ENCODE data around the gene VWA5B2.

The VWA5B2 gene

DNA sequence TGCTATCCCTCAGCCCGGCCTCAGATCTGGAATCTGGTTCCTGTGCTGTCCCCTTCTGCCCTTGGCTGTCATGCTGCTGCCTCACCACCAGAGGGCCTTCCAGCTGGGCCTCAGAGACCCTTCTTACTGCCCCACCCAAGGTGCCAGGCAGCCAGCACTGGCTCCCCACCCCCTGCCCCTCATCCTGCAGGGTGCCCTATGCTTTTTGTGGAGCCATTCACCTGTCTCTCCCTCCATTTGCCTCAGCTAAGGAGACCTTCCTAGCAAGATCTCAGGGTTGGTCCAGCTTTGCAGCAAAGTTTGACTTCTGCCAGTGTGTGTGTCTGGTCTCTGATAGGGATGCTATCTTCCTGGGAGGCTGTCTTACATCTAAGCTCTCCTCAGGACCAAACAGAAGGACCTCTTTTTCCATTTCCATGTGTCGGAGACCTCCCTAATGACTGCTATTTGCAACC, 1.9 kb upstream of the VWA5B2 start:
- DNase-seq (ENCODE audit: low read depth) = peak; percentile 32

DNA sequence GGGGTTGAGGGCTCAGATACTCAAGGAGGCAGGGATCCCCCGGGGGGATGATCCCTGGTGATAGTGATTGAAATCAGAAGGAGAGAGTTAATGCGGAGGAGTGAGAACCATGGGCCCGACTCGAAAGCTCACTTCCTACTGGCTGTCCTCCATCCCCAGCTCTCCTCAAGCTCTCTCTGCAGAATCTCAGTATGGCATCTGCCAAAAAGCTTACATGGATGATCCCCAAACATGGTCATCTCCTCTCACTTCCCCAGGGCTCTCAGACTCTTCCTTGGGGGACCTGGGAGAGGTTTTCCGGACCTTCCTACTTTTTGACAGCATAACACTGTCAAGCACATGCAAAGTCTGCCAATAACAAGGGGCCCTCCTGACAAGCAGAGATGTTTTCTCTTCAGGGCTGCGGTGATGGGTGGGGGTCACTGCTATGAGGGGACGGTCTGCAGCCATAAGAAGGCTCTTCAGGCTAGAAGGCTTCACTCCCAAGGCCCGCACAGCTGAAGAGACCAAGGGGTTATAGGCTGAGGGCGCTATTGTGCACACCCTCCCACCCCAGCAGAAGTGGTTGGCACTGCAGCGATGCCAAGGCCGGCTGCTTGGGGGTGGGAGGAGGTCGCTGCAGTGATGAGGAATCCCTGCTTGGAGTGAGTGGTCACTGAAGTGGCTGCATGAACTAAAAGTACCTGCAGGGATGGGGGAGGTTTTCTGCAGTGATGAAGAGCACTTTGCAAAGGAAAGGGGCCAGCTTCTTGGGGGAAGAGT, 828 bp upstream of the VWA5B2 start:
- no peak for DNase-seq (ENCODE audit: low read depth)

DNA sequence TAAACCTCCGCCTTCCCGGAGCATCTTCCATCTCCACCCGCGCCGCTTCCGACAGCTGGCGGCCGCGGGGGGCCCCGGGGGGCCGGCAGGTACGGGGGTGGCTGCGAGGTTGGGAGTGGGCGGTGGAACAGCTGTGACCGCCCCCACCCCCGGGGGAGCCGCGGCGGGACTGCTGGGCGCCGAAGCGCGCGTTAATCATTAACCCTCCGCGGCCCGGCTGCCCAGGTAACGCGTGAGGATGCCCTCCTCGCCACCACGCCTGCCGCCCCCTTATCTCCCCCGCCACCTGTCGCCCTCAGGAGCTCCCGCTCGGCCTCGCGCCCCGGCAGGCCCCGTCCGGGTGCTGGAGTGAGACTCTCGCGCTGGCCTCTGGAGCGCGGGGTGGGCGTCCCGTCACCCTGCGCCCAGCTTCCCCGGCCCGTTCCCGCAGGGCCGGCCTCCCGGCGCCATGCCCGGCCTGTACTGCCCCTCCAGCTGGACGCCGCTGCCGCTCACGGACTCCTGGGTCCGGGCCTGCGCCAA, 757 bp downstream of the VWA5B2 start:
- no peak for DNase-seq (ENCODE audit: low read depth)

DNA sequence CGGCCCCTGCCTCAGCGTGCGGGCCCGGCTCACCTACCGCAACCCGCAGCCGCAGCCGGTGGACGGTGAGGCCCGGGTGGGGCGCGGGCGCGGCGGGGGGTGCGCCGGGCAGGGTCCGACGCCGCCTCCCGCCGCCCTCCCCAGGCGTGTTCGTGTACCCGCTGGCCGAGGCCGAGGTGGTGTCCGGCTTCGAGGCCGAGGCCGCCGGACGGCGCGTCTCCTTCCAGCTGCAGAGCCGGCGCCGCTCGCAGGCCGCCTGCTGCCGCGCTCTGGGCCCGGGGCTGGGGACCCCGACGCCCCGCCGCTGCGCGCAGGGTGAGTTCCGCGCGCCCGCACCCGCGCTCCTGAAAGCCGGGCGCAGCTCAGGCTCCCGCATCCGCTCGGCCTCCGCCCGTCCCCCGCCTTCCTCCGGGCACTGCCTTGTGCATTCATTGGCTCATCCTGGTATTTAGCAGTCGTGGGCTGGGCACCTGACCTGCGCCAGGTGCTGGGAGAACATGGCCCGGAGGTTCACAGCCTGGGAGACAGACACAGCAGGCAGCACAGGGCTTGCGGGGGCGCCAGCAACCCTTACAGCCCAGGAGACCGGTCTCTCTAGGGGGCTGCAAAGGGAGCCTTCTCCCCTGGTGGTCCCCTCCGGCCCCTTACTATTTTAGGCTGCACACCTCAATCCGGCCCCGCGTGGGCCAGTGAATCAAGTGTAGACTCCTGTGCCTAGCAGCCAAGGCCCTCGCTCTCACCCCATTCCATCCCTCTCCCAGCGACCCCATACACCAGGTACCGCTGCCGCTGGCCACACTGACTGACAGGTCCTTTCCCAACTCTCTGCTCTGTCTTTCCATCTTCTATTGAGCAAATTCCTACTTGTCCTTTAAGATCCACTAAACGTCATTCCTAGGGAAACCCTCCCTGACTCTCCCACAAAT, 1.5 kb downstream of the VWA5B2 start:
- DNase-seq (ENCODE audit: low read depth) = no peak

DNA sequence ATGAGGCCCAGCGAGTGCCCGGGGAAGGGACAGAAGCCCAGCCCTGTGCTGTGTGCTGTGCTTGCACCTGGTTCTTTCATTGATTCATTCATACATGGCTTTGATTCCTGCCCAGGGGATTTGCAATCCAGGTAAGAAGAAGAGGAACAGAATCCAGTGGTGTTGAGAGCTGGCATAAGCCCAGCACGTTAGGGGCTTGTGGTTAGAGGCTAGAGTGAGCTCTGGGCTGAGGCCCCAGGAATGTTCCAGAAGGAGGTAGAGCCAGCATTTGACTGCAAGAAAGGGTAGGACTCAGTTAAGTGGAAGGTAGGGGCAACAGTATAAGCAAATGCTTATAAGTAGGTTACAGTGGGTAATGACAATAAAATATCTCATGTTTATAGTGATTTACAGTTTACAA, 2.3 kb downstream of the VWA5B2 start:
- DNase-seq (ENCODE audit: low read depth) = no peak

DNA sequence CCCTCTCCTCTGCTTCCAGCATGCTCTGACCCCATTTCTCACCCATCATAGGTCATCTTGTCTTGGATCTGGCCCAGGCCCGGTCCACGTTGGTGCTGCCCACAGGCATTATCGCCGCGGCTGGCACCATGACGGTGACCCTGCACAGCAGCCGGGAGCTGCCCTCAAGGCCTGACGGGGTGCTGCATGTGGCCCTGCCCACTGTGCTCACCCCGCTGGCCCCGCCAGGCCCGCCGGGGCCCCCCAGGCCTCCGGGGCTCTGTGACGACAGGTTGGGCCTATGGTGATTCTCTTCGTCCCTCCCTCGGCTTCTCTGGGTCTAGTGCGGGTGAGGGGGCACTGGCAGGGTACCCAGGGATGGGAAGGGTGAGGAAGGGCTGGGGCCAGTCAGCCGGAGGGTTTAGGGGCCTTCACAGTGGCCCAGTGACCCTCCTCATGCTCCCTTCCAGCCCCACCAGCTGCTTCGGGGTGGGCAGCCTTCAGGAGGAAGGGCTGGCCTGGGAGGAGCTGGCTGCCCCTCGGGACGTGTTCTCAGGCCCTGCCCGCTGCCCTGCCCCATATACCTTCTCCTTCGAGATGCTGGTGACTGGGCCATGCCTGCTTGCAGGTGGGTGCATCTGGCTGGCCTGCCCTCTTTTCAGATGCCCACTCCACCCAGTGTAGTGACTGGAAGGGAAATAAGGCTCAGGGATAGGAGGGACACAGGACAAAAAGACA, 3.9 kb downstream of the VWA5B2 start:
- no peak for DNase-seq (ENCODE audit: low read depth)

DNA sequence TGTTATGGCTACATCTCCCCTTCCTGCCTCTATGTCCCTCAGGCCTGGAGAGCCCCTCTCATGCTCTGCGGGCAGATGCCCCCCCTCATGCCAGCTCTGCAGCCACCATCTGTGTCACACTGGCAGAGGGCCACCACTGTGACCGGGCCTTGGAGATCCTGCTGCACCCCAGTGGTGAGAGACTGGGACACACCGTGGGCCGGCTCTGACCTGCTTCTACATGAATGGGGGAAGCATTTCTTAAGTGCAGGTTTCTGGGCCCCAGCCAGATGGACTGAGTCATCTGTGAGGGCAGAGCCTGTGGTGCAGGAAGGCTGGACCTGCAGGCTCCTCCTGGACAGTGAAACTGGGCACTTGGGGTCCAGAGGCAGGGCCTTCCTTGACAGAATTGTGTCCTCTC, 4.8 kb downstream of the VWA5B2 start:
- no peak for DNase-seq (ENCODE audit: low read depth)

DNA sequence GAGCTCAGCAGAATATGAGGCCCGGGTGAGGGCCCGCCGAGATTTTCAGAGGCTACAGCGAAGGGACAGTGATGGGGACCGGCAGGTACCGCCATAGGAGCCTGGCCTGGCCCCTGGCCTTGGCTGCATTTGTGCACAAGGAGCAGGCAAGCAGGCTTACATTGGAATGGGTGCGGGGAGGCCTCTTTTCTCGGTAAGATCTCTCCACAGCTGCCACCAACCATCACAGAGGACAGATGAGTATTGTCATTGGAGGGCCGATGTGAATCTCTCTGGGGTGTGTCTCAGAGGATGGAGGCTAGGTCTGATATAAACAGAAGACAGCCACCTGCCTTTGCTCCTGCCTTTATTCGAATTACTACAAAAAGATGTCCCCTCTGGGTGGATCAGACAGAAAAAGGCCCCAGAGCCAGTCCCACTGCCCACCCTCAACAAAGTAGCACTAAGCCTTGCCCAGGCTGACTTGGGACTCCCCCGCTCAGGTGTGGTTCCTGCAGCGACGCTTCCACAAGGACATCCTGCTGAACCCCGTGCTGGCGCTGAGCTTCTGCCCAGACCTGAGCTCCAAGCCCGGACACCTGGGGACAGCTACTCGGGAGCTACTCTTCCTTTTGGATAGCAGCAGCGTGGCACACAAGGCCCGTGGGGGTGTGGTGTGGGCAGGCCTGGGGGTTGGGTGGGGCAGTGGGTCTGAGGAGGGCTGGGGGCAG, 5.4 kb downstream of the VWA5B2 start:
- no peak for DNase-seq (ENCODE audit: low read depth)

DNA sequence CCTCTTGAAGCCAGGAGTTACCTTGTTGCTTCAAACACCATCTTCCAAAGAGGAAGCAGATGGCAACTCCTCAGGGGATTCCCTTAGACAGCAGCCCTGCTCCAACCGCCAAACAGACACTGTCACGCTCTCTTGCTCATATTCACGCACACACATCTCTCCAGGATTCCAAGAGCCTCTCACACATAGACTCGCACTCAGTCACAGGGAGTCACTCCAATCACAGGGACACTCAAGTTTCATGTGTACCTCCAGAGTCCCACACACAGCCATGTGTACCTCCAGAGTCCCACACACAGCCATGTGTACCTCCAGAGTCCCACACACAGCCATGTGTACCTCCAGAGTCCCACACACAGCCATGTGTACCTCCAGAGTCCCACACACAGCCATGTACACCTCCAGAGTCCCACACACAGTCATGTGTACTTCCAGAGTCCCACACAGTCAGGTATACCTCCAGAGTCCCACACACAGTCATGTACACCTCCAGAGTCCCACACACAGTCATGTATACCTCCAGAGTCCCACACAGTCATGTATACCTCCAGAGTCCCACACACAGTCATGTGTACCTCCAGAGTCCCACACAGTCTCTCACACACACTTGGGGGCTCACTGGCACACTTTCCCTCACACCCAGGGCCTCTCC, 6.1 kb downstream of the VWA5B2 start:
- DNase-seq (ENCODE audit: low read depth) = no peak

DNA sequence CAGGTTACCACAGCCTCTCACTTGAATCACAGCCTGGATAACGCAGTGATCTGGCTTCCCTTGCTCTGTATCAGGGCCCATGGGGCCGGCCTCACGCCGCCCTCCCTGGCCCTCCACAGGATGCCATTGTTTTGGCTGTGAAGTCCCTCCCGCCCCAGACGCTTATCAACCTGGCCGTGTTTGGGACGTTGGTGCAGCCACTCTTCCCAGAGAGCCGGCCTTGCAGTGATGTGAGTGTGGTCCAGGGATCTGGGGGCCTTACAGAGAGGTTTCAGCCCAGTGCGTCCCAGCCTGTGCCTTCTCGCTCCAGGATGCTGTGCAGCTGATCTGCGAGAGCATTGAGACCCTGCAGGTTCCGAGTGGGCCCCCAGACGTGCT, 6.6 kb downstream of the VWA5B2 start:
- DNase-seq (ENCODE audit: low read depth) = no peak

DNA sequence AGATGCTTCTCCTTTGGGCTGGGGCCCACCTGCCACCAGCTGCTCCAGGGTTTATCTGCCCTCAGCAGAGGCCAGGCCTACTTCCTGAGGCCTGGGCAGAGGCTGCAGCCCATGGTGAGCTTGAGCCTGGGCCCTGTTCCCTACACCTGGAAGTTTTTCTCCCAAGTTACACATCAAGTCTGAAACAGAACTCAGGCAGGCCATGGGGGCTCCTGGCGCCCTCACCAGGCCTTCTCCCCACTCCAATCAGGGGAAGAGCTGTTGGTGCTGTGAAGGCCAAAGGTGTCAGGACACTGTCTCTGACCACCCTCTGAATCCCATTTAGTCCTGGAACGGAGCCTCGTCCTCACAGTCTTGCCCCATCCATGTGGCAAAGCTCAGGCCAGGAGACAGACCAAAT, 7.3 kb downstream of the VWA5B2 start:
- no peak for DNase-seq (ENCODE audit: low read depth)

DNA sequence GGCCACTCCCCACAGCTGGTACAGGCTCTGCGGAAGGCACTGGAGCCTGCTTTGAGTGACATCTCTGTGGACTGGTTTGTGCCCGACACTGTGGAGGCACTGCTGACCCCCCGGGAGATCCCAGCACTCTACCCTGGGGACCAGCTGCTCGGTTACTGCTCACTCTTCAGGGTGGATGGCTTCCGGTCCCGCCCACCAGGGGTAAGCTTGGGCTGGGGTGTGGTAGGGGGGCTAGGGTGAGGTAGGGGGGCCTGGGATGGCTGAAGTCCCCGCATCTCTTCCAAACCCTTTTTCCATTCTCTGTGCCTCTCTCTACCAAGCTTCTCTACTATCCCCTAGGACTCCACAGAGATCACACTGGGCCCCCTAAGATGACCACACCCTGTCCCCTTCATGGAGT, 7.8 kb downstream of the VWA5B2 start:
- no peak for DNase-seq (ENCODE audit: low read depth)

DNA sequence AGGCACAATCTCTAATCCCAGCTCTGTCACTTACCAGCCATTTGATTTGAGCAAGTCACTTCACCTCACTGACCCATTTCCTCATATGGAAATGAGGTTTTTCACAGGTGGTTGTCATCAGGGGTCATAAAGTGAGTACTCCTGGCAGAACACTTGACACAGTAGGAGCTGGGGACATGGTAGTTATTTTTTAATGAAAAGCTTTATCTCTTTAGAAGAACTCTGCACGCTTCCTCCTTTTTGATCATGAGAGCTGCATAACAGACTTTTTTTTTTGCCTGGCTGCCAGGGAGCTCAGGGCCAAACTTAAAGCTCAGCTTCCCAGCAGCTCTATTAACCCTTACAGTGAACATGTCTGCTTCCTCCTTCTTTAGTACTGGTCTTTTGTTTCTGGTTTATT, 8.4 kb downstream of the VWA5B2 start:
- no peak for DNase-seq (ENCODE audit: low read depth)

DNA sequence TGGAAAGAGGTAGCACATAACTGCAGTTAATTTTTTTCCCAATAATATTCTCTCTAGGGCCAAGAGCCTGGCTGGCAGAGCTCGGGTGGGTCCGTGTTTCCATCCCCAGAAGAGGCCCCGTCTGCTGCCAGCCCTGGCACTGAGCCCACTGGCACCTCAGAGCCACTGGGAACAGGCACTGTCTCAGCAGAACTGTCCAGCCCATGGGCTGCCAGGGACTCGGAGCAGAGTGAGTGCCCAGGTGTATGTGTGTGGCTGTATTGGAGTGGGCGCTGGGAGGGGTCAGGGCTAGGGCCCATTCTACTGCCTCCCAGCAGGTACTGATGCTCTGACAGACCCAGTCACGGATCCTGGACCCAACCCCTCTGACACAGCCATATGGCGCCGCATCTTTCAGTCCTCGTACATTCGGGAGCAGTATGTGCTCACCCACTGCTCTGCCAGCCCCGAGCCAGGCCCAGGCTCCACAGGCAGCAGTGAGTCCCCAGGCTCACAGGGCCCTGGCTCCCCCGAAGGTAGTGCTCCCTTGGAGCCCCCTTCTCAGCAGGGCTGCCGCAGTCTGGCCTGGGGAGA, 8.9 kb downstream of the VWA5B2 start:
- DNase-seq (ENCODE audit: low read depth) = no peak

DNA sequence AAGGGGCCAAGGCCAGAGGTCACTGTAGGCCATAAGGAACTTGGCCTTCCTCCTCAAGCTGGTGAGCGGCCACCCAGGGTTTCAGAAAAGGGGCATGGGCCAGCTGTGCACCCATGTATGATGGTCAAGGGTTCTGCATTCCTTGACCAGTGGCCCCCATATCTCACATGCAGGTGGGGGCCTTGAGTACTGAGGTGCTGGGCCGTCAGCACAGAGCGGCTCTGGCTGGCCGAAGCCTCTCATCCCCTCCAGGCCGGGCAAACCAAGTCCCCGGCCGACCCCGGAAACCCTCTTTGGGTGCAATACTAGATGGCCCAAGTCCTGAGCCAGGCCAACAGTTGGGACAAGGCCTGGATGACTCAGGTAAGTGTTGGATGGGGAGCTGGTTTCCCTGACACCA, 9.8 kb downstream of the VWA5B2 start:
- DNase-seq (ENCODE audit: low read depth) = no peak

DNA sequence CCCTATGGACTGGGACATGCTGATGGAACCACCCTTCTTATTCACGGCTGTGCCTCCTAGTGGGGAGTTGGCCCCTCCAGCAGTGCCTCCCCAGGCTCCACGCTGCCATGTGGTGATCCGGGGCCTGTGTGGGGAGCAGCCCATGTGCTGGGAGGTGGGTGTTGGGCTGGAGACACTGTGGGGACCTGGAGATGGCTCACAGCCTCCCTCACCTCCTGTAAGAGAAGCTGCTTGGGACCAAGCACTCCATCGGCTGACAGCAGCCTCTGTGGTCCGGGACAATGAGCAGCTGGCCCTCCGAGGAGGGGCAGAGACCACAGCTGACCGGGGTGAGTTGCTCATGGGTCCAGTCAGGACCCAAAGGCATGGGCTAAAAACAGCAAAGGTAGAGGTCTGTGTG, 10.3 kb downstream of the VWA5B2 start:
- no peak for DNase-seq (ENCODE audit: low read depth)

DNA sequence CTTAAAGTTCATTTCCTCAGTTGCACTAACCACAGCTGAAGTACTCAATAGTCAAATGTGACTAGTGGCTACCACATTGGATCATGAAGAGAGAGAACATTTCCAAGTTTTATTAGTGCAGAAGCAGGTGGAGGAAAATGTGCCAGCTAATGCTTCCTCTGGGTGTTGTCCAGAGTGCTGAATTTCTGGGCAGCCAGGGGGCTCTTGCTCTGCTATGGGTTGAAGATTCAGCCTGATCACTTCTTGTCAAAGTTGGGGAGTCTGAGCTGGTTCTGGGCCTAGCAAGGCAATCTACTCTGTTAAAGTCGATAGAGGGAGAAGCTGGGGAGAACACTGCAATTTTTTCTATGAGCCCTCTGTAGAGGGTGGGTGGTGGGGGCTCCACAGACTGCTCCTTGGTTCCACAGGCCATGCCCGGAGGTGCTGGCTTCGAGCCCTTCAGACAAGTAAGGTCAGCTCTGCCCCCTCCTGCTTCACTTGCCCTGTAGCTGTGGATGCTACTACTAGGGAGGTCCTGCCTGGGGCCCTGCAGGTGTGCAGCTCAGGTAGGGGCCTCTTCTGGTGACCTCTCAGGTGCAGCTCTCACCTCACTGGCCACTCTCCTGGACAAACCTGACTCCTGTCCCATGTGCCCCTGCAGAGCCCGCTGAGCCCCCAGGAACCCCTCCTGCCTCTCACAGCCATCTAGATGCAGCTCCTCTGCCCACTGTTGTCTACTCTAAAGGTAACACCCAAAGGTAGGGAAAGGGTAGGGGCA, 11.2 kb downstream of the VWA5B2 start:
- DNase-seq (ENCODE audit: low read depth) = no peak

DNA sequence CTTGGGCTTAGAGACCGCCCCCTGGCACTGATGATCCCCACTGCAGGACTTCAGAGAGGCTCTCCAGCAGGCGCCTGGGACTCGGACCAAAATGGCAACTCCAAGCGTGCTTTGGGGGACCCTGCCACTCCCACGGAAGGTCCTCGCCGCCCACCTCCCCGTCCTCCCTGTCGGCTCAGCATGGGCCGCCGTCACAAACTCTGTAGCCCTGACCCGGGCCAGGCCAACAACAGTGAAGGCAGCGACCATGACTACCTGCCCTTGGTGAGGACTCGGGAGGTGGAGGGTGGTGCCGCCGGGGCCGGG, 11.7 kb downstream of the VWA5B2 start:
- DNase-seq (ENCODE audit: low read depth) = no peak

DNA sequence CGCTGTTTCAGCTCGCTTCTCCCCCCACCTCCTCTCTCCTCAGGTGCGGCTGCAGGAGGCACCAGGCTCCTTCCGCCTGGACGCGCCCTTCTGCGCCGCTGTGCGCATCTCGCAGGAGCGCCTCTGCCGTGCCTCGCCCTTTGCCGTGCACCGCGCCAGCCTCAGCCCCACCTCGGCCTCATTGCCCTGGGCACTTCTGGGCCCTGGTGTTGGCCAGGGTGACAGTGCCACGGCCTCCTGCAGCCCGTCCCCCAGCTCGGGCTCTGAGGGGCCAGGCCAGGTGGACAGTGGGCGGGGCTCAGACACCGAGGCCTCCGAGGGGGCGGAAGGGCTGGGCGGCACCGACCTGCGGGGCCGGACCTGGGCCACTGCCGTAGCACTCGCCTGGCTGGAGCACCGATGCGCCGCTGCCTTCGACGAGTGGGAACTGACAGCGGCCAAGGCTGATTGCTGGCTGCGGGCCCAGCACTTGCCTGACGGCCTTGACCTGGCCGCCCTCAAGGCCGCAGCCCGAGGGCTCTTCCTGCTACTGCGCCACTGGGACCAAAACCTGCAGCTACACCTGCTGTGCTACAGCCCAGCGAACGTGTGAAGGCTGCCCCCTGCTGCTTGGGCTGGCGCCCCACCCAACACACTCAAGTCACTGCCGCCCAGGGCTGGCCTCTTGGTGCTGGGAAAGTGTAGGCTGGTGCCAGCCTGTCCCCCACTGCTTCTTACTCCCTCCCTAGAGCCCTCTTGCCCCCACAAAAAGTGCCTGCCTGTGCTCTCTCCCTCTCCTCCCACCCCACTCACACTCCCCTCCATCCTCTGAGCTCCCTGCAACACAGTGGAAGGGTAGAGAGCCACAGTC, 12.3 kb downstream of the VWA5B2 start:
- no peak for DNase-seq (ENCODE audit: low read depth)

All from stimulated activated CD8-positive, alpha-beta memory T cell treated with anti-CD3 and anti-CD28 coated beads, Interleukin-12 subunit alpha, Interleukin-12 subunit beta, amount 100 ng/mL, for 4 hours (primary cell).